ENCODE data around the gene SNCA.

The SNCA gene

DNA sequence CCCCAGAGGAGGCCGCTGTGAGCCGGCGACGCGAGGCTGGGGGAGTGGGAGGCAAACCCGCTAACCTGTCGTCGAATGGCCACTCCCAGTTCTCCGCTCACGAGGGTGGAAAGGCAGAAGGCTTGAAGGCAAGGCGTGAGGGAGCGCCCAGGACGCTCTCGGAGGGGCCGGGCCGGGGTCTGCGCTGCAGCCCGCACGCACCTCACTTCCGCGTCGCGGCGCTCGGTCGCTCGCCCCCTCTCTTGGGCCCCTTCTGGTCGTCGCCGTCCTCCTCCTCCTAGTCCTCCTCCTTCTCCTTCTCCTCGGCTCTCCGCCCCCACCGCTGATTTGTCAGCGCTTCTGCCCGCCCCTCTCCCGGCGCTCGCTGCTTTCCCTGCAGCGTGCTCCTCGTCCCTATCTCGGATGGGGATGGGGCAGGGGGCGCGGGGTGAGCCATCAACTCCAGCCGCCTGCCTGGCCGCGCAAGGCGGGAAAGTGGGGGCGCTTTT lies at the start of gene SNCA:
TSS of gene SNCA (minus strand) at position 265 of the 488 bp plus-strand sequence. CDS start 1,494 bp downstream, outside the sequence.
- peak; percentile 87 for DNase-seq

DNA sequence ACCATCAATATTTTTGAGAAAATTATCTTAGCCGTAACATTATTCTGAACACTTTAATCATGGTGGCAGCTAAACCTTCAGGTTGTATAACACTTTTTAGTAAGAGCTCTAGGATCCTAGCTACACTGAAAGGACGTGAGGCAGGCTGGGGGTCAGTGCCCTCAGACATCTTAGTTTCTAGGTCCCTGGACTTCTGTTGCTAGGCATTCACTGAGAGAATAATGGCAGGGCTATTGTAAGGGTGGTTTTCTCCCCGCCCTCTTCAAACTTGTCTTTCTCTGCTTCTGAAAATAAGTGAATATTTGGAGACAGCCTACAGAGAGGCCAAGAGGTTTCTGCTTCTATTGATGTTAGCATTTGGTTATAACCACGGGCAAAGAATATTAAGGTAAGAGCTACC lies 42.3 kb upstream of the SNCA start:
- DNase-seq: no peak

DNA sequence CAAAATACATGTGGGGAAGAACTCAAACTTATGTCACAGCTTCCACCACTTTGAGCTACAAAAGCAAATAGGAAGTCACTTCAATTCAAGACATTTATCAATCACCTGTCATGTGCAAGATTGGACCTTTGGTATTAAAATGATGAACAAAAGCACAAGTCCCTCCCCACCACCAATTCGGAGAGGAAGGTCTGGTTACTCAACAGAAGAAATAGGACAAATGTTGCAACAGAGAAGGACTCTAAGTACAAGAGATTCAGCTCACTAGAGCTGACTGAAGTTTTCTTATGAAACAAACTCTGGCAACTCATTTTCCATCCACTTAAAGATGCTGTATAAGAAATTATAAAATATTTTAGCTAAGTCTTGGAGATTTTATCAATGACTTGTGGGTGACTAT lies 41.6 kb upstream of the SNCA start:
- DNase-seq: no peak

DNA sequence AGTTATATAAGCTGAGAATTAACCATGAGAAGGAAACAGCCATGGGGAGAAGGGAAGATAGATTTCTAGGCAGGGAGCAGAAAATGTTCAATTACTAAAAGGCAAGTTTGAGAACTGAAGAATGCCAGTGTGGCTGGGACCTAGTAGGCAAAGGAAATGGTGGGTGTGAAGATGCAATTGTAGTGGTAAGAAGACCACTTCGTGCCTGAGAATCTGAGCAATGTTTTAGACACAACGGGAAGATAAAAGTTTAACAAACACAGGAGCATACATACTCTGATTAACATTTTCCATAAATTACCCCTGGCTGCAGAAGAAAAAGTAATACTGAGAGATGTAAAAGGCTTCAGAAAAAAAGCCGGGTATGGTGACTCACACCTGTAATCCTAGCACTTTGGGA lies 39.6 kb upstream of the SNCA start:
- no peak for DNase-seq

DNA sequence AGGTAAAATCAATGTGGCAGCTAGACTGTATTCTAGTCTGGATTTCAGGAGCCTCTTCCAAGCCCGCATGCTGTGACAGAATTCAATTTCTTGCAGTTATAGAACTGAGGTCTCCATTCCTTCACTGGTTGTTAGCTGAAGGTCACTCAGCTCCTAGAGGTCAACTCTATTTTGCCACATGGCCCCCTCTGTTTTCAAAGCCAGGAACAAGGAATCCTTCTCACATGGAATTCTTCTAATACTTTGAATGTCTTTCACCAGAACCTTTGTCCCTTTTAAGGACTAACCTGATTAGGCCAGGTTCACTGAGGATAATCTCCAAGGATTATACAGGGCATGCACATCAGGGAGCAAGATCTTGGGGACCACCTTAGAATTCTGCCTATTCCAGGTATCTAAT lies 34.2 kb upstream of the SNCA start:
- no peak for DNase-seq

DNA sequence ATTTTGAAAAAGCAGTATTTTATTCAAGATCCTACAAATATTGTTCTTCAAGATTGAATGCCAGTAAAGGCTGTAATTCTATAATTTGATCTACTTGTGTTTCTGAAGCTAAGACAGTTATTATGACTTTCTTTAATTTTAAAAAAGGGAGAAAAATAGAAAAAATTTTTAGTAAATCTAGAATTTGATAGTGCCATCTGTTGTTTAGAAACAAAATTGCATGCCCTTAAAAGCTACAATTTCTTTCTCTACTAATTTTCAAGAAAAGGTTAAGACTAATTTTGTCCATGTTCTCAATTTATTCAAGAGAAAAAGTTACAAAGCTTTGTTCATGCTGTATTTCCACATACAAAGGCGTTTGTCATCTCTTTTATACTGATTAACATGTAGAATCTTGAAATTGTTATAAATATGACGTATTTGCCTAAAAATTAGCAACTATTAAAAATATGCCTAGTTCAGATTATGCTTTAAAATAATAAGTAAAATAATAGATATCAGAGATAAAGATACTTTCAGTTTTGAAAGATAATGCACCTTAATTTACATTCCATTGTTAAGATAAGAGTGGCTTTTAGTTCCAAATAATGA lies 32.1 kb upstream of the SNCA start:
- DNase-seq: peak; percentile 57

DNA sequence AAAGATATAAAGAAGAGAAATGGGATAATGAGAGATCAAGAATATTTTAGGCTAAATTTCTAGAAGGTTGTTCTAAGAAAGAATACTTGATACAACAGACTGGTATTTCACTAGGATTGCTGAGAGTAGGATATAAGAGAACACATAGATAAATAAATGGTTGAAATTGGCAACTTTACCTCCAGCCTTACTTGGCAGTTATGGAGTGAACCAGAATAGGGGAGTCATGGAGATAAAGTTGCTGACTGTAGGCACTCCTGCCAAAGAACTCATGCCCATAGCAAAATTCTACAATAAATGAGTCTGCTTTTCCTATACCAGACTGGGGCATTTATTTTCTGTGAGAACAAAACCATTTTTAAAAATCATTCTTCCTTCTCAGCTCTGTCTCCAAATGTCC lies 31.3 kb upstream of the SNCA start:
- no peak for DNase-seq

DNA sequence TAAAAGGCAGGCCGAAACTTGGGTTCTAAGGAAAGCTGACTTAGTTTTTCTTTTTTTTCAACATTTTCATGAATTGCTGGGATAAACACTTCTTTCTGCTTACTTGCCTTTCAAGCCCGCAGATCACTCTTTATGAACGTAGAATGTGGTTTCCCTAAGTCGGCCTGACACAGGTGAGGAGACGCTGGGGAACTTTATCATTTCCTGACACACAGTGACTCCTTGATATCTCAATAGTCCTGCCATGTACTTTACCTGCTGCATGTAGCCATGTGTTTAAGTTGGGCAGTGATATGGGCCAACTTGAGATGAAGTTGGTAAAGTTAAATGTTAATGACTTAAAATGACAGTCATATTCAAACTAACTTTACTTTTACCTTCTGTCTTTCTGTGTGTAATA lies 26.6 kb upstream of the SNCA start:
- peak; percentile 76 for DNase-seq

DNA sequence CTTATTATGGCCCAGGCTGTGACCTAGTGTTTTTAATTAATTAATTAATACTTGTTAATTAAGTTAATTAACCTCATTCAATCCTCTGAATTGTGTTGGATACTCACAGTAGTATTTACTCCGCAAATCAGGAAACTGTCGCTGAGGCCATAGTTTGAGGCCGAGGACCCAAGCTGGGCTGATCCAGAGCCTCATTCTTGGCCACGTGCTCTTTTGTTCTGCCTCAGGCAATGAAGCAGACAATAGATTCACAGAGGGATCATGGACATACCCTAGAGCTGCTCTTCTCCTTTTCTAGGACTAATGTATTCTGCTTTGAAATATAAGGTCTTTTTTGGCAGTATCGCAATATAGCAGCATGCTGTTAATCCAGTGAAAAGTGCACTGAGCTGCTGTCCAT lies 24.0 kb upstream of the SNCA start:
- DNase-seq: no peak

DNA sequence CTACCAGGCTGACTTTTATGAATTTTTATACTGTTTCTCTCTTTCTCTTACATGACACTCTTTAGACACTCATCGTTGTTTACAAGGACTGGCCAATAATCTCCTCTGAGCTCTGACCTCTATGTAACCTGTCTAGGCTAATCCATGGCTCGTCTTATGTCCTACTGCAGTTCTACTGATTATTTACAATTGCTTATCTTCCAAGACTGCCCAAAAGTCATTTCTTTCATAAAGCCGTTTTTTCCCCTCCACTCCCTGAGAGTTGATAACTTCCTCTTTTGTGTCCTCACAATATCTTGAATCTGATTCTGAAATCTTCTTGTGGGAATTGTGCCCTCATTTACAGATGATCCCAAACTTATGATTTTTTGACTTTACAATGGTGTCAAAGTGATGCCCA lies 18.3 kb upstream of the SNCA start:
- DNase-seq: peak; percentile 51

DNA sequence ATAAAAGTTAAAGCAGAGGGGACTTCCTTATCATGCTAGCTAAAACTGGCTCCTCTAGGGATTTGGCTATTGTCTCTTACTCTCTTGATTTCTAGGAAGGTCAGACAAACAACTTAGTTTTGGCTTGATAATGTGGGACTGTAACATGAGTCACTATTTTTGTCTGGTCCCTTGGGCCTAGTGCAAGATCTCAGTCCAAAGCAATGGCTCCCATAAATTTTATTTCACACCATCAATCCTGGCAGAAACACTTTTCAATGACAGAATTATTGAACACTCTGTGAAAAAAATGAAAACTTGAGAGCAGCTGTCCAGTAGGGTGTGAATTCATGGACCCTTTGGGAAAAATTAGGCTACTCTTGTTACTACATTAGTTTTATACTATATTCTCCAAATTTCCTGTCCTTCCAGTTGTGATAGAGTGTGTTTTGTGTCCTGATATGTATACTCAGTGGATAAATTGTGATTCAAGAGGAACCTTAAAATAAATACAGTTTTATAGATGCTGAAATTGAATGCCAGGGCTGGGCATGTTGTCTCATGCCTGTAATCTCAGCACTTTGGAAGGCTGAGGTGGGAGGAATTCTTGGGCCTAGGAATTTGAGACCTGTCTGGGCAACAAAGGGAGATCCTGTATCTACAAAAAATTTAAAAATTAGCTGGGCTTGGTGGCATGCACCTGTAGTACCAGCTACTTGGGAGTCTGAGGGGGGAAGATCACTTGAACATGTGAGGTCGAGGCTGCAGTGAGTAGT lies 10.8 kb upstream of the SNCA start:
- DNase-seq: no peak

DNA sequence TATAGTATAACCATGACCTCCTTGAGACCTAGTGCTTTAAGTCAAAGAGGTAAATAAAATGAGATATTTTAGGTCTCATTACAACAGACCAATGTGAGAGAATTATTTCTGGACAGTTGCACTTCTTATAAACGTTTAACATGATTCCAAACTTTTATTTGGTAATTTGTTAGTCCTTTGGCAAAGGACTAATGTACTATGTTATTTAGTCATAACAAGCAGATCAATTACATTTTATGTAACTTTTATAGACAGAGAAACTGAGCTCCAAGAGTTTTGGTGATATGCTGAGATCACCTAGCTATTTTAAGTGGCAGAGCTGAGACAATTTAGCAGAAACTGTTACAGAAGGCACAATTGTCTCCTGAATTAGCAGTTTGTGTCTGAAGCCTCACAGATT lies 2.6 kb upstream of the SNCA start:
- no peak for DNase-seq

DNA sequence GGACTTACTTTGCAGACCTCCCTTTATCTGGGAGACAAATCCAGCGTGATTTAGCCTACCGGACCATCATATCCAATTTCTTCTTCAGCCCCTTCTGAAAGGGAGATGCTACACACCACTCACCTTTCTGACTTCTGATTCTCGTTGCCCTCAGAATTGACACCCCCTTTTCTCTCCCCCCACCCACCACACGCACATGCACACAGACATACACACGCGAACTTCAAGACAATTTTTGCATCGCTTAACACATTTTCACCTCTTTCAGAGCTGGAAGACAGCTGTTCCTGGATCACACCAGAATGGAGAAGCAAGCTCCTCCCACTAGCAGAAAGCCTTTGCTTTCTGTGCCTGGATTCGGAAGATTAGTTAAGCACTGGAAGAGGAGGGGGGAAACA lies 1.0 kb upstream of the SNCA start:
- peak; percentile 78 for DNase-seq

DNA sequence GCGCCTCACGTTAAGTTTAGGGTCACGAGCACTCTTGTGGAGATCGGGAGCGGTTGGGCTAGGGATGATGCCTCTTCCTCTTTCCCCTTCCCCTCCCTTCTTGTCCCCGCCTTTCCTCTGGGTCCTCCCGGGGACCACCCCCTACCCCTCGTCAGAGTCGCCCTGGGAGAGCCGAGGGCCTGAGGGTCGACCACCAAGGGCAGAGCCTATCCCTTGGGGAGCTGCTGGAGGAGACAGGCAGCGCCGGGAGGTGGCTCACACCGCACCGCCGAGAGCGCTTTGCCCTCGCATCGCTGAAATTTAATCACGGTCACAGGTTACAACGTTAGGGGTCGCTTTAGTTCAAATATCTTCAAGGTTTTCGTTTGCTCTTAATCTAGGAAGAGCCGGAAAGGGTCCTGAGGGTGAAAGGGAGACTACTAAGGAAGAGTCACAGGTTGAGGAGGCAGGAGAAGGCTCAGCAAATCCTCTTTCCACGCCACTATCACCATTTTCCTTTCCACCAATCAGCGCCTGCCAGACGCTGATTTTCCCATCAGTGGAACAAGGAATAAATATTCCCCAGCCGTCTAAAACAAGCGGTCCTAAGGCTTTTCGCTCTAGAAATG lies 528 bp upstream of the SNCA start:
- DNase-seq: peak; percentile 78

DNA sequence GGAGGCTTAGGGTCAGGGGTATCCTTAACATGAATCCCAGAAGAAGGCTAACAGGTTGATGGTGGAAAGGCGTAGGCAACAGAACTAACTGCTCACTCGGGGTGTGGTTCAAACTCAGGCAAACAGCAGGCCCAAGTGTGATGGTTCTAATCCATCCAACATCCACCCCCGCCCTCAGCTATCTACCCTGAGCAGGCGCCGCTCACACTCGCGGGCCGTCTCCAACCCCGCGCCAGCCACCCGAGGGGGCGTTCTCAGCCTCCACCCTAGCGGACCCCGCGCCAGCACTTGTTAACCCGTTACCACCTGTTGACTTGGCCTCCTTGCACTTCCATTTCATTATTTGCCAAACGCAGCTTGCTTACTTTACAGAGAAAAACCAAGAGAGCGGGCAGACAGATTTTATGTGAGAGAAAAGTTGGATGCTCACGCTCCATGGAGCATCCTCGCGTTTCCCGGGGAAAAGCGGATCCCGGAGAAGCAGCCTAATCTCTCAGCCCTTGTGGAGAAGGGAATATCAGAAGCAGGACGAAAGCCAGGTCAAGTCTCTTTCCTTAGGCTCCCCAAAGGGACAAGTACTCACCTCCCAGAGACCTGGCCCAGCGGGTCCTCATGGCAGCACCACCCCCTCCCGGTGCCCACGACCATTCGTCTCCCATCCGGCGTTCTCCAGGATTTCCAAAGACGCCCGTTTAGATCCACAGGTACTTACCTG lies 773 bp downstream of the SNCA start:
- DNase-seq: peak; percentile 94

DNA sequence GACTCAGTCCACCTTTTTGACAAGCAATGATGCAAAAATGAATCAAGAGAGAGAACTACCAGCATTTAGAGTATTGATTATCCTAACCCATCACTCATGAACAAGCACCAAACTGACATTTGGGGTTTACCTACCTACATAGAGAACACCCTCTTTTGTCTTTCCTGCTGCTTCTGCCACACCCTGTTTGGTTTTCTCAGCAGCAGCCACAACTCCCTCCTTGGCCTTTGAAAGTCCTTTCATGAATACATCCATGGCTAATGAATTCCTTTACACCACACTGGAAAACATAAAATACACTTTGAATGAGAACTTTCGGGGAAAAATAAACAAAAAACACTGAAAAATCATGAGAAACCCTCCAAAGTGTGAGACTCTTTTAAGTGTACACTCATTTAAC lies 1.5 kb downstream of the SNCA start:
- DNase-seq: peak; percentile 24

DNA sequence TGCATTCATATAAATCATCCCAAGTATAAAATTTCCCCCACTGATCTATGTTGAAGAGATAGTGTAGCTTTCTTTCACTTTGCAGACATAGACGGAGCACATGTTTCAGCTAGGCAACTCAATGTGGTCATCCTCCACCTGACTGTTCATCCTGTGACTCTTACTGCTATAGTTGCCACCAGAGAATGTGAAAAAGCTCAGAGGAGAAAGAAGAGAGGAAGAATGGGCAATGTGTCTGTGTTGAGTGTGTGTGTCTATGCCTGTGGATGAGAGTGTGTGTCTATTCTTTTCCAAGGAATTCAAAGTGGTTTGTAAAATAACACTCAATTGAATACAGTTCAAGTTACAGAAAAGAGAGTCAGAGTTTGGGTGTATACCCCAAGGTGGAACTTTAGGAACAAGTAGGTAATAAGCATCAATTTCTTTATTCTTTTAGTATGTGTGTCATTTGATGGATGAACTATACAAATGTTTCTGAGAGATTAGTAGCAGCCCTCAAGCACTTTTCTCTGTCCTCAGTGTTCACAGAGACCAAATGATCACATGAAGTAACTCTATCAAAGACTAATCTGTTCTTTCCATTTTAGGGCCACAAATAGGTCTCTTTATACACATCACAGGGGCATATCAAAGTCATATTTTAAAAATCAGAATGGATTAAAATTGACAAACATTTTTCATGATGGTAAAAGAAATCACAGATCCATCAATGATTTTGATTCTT lies 2.3 kb downstream of the SNCA start:
- DNase-seq: no peak

DNA sequence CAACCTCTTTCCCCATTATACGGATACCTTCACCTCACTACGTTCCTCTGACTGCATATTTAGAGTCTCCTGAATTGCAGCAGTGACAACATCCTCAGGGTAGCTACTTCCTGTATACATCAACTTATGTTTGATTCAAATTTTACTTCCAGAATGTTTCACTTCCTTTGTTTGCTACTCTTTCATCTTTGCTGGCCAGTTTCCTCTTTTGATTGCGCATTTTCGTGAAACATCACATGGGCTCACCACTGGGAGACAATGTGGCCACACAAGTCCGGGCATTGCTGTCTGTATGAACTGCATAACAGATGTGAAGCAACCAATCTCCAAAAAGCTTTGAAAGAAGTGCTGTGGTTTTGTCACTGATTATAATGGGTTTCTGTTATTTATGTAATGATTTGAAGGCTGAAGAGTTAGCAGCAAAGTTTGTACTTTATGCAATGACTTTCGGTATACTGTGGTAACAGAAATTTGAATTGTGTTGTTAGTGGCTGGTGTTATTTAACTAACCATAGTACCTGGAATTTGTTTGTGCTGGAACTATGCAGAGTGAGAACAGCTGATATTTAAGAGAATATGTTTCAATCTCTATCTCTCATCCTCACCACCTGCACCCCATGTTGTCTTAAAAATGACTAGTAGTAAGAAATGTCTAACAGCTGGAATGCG lies 7.4 kb downstream of the SNCA start:
- peak; percentile 81 for DNase-seq

DNA sequence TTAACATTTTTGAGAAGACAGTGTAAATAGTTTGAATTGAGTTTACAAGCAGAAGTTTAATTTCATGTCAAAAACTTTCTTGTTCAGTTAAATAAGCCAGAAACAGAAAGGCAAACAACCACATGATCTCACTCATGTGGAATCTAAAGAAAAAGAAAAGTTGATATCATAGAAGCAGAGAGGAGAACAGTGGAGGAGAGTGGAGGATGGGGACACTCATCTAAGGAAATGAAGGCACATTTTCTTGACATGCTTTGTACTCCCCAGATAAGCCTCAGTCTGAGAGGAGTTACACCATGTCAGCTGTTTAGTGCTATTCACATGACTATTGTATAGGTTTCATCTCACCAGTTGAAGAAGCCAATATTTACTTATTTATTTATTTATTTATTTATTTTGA lies 13.5 kb downstream of the SNCA start:
- peak; percentile 74 for DNase-seq

DNA sequence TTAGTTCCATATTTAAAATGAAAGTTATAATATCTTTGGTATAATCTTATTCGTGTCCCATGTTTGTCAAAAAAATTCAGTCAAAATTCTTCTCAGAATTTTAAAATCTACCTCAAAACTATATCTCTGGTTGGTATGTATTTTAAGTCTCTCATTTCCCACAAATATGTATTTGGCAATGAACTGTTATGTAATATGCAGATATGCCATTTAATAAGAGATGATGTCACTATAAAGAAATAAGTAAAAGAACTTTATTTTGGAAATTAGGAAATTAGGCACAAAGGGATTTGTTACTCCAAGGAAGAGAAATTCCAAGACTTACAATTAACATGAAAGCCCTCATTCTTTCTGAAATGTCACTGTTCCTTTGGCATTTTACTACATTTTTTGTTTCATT lies 15.3 kb downstream of the SNCA start:
- no peak for DNase-seq

DNA sequence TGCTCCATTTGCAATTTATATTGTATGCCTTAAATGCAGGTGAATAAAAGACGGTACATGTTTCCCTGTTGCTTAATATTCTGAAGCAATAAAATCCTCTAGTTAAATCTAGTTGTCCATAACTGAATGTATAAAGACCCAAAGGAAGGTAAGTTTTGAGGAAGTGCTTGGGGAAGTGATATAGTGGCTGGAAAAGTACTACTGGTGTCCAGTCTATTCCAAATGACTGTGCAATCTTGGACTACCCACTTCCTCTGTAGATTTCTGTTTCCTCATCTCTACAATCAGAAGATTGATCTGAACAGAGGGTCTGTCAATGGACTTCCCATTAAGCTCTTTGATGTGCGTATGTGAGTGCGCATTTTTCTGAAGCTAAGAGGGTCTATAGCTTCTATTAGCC lies 17.0 kb downstream of the SNCA start:
- DNase-seq: no peak

DNA sequence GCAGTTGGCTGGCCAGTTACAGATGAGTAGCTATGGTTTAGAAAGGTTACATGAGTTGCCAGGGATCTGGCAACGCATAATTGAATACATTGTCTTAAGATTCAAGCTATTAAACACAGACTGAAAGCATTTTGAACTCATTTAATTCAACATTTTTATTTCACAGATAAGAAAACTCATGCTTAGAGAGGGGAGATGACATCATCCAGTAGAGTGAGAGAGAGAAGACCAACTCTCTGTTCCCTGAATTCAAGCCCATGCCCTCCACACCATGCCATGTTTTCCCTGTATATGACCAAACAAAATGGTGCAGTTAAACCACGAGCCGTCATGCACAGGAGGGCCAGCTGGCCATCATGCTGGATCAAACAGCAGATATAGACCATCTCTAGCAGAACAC lies 22.6 kb downstream of the SNCA start:
- DNase-seq: no peak

Data from hematopoietic multipotent progenitor cell treated with erythropoietin and hydrocortisone succinate and interleukin-3 and kit ligand, for 6 days (in vitro differentiated cells).